GM12878 (cell line): Measurements from ENCODE around the gene TOP1.
A peak's percentile ranks its signal among the peaks of the same experiment; 100 is the strongest.

ENCODE experiments used
- CTCF ChIP-seq, 3 experiments: IDR thresholded peaks in 2 of 3; conservative IDR thresholded peaks in 1 of 3; 2 replicates each; pipeline ENCODE4 v1.5.1; 2011; ENCODE audit warnings: low read depth in 3 of 3, low read length in 3 of 3, mild to moderate bottlenecking in 3 of 3, control low read depth in 2 of 3, moderate library complexity in 2 of 3, inconsistent platforms in 1 of 3, mixed read lengths in 1 of 3; ENCODE audit not compliant: control insufficient read depth in 2 of 3, insufficient read depth in 1 of 3; ENCODE audit errors: extremely low read depth in 1 of 3
- GABPA ChIP-seq: IDR thresholded peaks from 2 replicates; pipeline ENCODE4 v1.6.1; 2014; ENCODE audit warnings: antibody characterized with exemption, low read depth, mild to moderate bottlenecking, inconsistent platforms
- TAF1 ChIP-seq: IDR thresholded peaks from 2 replicates; pipeline ENCODE4 v1.6.1; 2011; ENCODE audit warnings: mild to moderate bottlenecking, low read depth, low read length, borderline replicate concordance
- TF ChIP-seq, protein P1 (sequence below): IDR thresholded peaks from 2 replicates; pipeline ENCODE4 v1.6.1; 2012; ENCODE audit warnings: low read length, inconsistent platforms
- TF ChIP-seq, protein P2 (sequence below): IDR thresholded peaks from 2 replicates; pipeline ENCODE4 v1.6.1; 2011; ENCODE audit warnings: mild to moderate bottlenecking, low read depth, low read length, moderate library complexity; ENCODE audit not compliant: insufficient replicate concordance

DNA sequence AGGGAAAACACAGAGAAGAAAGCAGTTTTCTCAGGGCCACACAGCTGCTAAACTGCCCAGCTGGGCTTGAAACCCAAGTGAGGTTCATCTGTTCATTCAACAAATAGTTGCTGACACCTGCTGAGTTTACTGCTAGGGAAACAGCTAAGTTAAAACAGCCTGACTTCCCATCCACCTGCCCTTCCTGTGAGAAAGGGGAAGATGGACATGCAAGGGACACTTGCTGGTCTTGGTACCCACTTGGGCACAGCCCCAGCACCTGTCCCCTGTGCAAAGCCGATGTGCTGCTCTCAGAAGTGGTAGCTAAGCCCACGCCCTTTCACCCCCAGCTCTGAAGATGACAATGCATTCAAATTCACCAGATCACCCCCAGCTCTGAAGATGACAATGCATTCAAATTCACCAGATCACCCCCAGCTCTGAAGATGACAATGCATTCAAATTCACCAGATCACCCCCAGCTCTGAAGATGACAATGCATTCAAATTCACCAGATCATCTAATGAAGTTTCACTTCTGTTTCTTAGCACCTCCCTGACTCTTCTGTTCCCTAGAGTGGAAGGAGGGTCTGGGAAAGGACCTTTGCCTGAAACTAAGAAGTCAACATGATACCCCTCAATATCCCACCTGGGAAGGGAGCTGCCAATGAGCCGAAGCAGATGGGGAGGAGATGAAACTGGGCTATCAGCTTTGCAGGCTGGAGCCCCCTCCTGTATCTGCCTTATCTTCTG, 46.0 kb upstream of the TOP1 start:
- TF ChIP-seq TAF1 (no peak), CTCF (IDR thresholded peaks at IDR 0.05 in 2 of 3, conservative IDR thresholded peaks at IDR 0.05 in 1 of 3; ENCODE audit: control insufficient read depth in 2 of 3, extremely low read depth in 1 of 3, insufficient read depth in 1 of 3, low read depth in 3 of 3, low read length in 3 of 3) (no peak), GABPA (no peak)
- TF ChIP-seq, protein P1, sequence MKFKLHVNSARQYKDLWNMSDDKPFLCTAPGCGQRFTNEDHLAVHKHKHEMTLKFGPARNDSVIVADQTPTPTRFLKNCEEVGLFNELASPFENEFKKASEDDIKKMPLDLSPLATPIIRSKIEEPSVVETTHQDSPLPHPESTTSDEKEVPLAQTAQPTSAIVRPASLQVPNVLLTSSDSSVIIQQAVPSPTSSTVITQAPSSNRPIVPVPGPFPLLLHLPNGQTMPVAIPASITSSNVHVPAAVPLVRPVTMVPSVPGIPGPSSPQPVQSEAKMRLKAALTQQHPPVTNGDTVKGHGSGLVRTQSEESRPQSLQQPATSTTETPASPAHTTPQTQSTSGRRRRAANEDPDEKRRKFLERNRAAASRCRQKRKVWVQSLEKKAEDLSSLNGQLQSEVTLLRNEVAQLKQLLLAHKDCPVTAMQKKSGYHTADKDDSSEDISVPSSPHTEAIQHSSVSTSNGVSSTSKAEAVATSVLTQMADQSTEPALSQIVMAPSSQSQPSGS, result peak; percentile 84
- TF ChIP-seq, protein P2, sequence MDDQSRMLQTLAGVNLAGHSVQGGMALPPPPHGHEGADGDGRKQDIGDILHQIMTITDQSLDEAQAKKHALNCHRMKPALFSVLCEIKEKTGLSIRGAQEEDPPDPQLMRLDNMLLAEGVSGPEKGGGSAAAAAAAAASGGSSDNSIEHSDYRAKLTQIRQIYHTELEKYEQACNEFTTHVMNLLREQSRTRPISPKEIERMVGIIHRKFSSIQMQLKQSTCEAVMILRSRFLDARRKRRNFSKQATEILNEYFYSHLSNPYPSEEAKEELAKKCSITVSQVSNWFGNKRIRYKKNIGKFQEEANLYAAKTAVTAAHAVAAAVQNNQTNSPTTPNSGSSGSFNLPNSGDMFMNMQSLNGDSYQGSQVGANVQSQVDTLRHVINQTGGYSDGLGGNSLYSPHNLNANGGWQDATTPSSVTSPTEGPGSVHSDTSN, result no peak
